GM19372 (cell line): ENCODE data around the gene NDUFB8.
A peak's percentile ranks its signal among the peaks of the same experiment; 100 is the strongest.
"Not testable (repeated sequence)": the region's sequence is repeated elsewhere in the genome, so short reads cannot be mapped to it uniquely, and the experiment has no call there.

Experiments used
- ATAC-seq: cut with Tn5 transposase; IDR thresholded peaks from one replicate; pipeline ENCODE4 v1.9.1; 2021; ENCODE audit warnings: mild to moderate bottlenecking, low read depth, moderate library complexity; ENCODE audit not compliant: unreplicated experiment

The NDUFB8 gene

GRCh38 chr10:100529475-100530298 lies at the start of gene NDUFB8:
Gene NDUFB8, minus strand, starts transcription at chr10:100529871. Its CDS starts 20 bp downstream, at chr10:100529851.
- ATAC-seq = peak; percentile 66

GRCh38 chr10:100576282-100576635 lies 46.6 kb upstream of the NDUFB8 start:
- no peak for ATAC-seq

GRCh38 chr10:100575585-100576281 lies 46.1 kb upstream of the NDUFB8 start:
- no peak for ATAC-seq

- not testable (repeated sequence) for ATAC-seq
Measured at GRCh38 chr10:100575146-100575545, 45.5 kb upstream of the NDUFB8 start.

- ATAC-seq = no peak
Measured at GRCh38 chr10:100571084-100571856, 41.6 kb upstream of the NDUFB8 start.

- no peak for ATAC-seq
Measured at GRCh38 chr10:100570506-100570905, 40.8 kb upstream of the NDUFB8 start.

- no peak for ATAC-seq
Measured at GRCh38 chr10:100569687-100570481, 40.2 kb upstream of the NDUFB8 start.

- ATAC-seq = no peak
Measured at GRCh38 chr10:100568912-100569311, 39.2 kb upstream of the NDUFB8 start.

GRCh38 chr10:100567826-100568225 lies 38.2 kb upstream of the NDUFB8 start:
- ATAC-seq = no peak

GRCh38 chr10:100567249-100567648 lies 37.6 kb upstream of the NDUFB8 start:
- ATAC-seq = no peak

- ATAC-seq = no peak
Measured at GRCh38 chr10:100566561-100566960, 36.9 kb upstream of the NDUFB8 start.

- ATAC-seq = no peak
Measured at GRCh38 chr10:100565206-100565985, 35.7 kb upstream of the NDUFB8 start.

GRCh38 chr10:100562008-100562672 lies 32.5 kb upstream of the NDUFB8 start:
- ATAC-seq = no peak

- no peak for ATAC-seq
Measured at GRCh38 chr10:100561005-100561404, 31.3 kb upstream of the NDUFB8 start.

- no peak for ATAC-seq
Measured at GRCh38 chr10:100560248-100560647, 30.6 kb upstream of the NDUFB8 start.

GRCh38 chr10:100554902-100555301 lies 25.2 kb upstream of the NDUFB8 start:
- ATAC-seq = no peak

- ATAC-seq = no peak
Measured at GRCh38 chr10:100553929-100554328, 24.3 kb upstream of the NDUFB8 start.

- no peak for ATAC-seq
Measured at GRCh38 chr10:100551738-100552137, 22.1 kb upstream of the NDUFB8 start.

- no peak for ATAC-seq
Measured at GRCh38 chr10:100551196-100551595, 21.5 kb upstream of the NDUFB8 start.
